Hepatocyte (in vitro differentiated cells): ENCODE measurements around the gene IP6K2.

ENCODE experiments used
- CTCF ChIP-seq: fragments of 200-600 bp; sonication (generic); IDR thresholded peaks from 2 replicates; pipeline ENCODE4 v1.5.1; 2016; ENCODE audit warnings: antibody characterized with exemption, mild to moderate bottlenecking; ENCODE audit not compliant: poor library complexity
- EZH2 ChIP-seq: fragments of 200-600 bp; sonication (generic); IDR thresholded peaks from 2 replicates; pipeline ENCODE4 v1.6.1; 2016; ENCODE audit warnings: antibody characterized with exemption, mild to moderate bottlenecking, borderline replicate concordance
- EZH2phosphoT487 ChIP-seq: fragments of 200-600 bp; sonication (generic); IDR thresholded peaks from one replicate; pipeline ENCODE4 v1.6.1; 2018; ENCODE audit warnings: antibody characterized with exemption, mild to moderate bottlenecking, low read depth, moderate library complexity; ENCODE audit not compliant: unreplicated experiment, severe bottlenecking

GRCh38 chr3:48707157-48707556 lies 9.9 kb downstream of the IP6K2 start:
- TF ChIP-seq CTCF (no peak), EZH2 (no peak), EZH2phosphoT487 (no peak)
